Measurements from ENCODE around the gene NHLH1. TPM values are rescaled to one million over a fixed set of nuclear protein-coding genes. Genes with fewer than 3 reads are reported as not detected.

NHLH1 gene
- polyA plus RNA-seq, 3 donors from 2014 or later, result not detected

GRCh38 chr1:160362168-160362957, 4.5 kb upstream of the NHLH1 start:
- Mint-ChIP-seq H3K36me3 (peaks cover 3 to 24% (median 16%) of the 10 kb centered on the region in 3 donors), H3K27ac (peak overlapping the region in 2 of 6 donors; percentile 8 to 55), H3K9me3 (no peaks in the 10 kb centered on the region), H3K27me3 (ENCODE audit: low read depth in 3 of 3) (no peaks in the 10 kb centered on the region), H3K4me3 (no peak overlapping the region), H3K4me1 (no peaks in the 10 kb centered on the region)
- no peak for DNase-seq

- H3K27ac Mint-ChIP-seq, result peak overlapping the region in 1 of 6 donors; percentile 55
- no peaks in the 10 kb centered on the region for H3K4me1 Mint-ChIP-seq
- H3K4me3 Mint-ChIP-seq, result no peak overlapping the region
These were observed 3.9 kb upstream of the NHLH1 start for GRCh38 chr1:160363010-160363409.

GRCh38 chr1:160363951-160364735, 2.7 kb upstream of the NHLH1 start:
- Mint-ChIP-seq H3K27ac (peak overlapping the region in 2 of 6 donors; percentile 51 to 73), H3K4me3 (no peak overlapping the region)

More at GRCh38 chr1:160363010-160363409, 3.9 kb upstream of the NHLH1 start:
- H3K9me3 Mint-ChIP-seq, result no peaks in the 10 kb centered on the region
- H3K36me3 Mint-ChIP-seq, result peaks cover 3 to 19% (median 15%) of the 10 kb centered on the region in 3 donors
- no peak for DNase-seq
- H3K27me3 Mint-ChIP-seq (ENCODE audit: low read depth in 3 of 3), result no peaks in the 10 kb centered on the region

GRCh38 chr1:160365325-160365724, 1.5 kb upstream of the NHLH1 start:
- no peak overlapping the region for H3K27ac Mint-ChIP-seq
- DNase-seq, result no peak
- no peaks in the 10 kb centered on the region for H3K9me3 Mint-ChIP-seq
- no peaks in the 10 kb centered on the region for H3K4me1 Mint-ChIP-seq
- no peak overlapping the region for H3K4me3 Mint-ChIP-seq
- H3K27me3 Mint-ChIP-seq (ENCODE audit: low read depth in 3 of 3), result peaks cover 0 to 4% (median 0%) of the 10 kb centered on the region in 3 donors
- peaks cover 3 to 9% (median 5%) of the 10 kb centered on the region in 3 donors for H3K36me3 Mint-ChIP-seq

More at GRCh38 chr1:160363951-160364735, 2.7 kb upstream of the NHLH1 start:
- H3K4me1 Mint-ChIP-seq, result no peaks in the 10 kb centered on the region
- peaks cover 3 to 10% (median 5%) of the 10 kb centered on the region in 3 donors for H3K36me3 Mint-ChIP-seq
- H3K27me3 Mint-ChIP-seq (ENCODE audit: low read depth in 3 of 3), result no peaks in the 10 kb centered on the region
- DNase-seq, result no peak
- no peaks in the 10 kb centered on the region for H3K9me3 Mint-ChIP-seq

GRCh38 chr1:160367516-160367900, 637 bp downstream of the NHLH1 start:
- H3K36me3 Mint-ChIP-seq, result no peaks in the 10 kb centered on the region
- no peak overlapping the region for H3K4me3 Mint-ChIP-seq
- no peak for DNase-seq
- peak overlapping the region in 1 of 6 donors; percentile 44 for H3K27ac Mint-ChIP-seq
- H3K4me1 Mint-ChIP-seq, result no peaks in the 10 kb centered on the region
- peaks cover 0 to 4% (median 4%) of the 10 kb centered on the region in 3 donors for H3K27me3 Mint-ChIP-seq (ENCODE audit: low read depth in 3 of 3)
- no peaks in the 10 kb centered on the region for H3K9me3 Mint-ChIP-seq

GRCh38 chr1:160367934-160368923, 1.4 kb downstream of the NHLH1 start:
- Mint-ChIP-seq H3K9me3 (no peaks in the 10 kb centered on the region), H3K27ac (peak overlapping the region in 2 of 6 donors; percentile 5 to 44), H3K27me3 (ENCODE audit: low read depth in 3 of 3) (peaks cover 0 to 4% (median 4%) of the 10 kb centered on the region in 3 donors), H3K36me3 (no peaks in the 10 kb centered on the region), H3K4me1 (no peaks in the 10 kb centered on the region), H3K4me3 (no peak overlapping the region)
- no peak for DNase-seq

- no peak for DNase-seq
- Mint-ChIP-seq H3K4me1 (no peaks in the 10 kb centered on the region), H3K27ac (no peak overlapping the region), H3K4me3 (no peak overlapping the region), H3K27me3 (ENCODE audit: low read depth in 3 of 3) (peaks cover 0 to 4% (median 4%) of the 10 kb centered on the region in 3 donors), H3K36me3 (no peaks in the 10 kb centered on the region), H3K9me3 (no peaks in the 10 kb centered on the region)
These were observed 2.2 kb downstream of the NHLH1 start for GRCh38 chr1:160369087-160369486.

GRCh38 chr1:160370561-160371345, 3.9 kb downstream of the NHLH1 start:
- peaks cover 5 to 6% of the 10 kb centered on the region in 2 donors for H3K4me1 Mint-ChIP-seq
- no peaks in the 10 kb centered on the region for H3K9me3 Mint-ChIP-seq
- H3K4me3 Mint-ChIP-seq, result no peak overlapping the region
- peaks cover 2 to 4% (median 4%) of the 10 kb centered on the region in 3 donors for H3K27me3 Mint-ChIP-seq (ENCODE audit: low read depth in 3 of 3)
- no peaks in the 10 kb centered on the region for H3K36me3 Mint-ChIP-seq
- no peak overlapping the region for H3K27ac Mint-ChIP-seq
- DNase-seq, result no peak

GRCh38 chr1:160371346-160371631, 4.4 kb downstream of the NHLH1 start:
- Mint-ChIP-seq H3K4me1 (peaks cover 10 to 11% of the 10 kb centered on the region in 2 donors), H3K9me3 (no peaks in the 10 kb centered on the region), H3K4me3 (no peak overlapping the region), H3K27ac (no peak overlapping the region), H3K36me3 (no peaks in the 10 kb centered on the region), H3K27me3 (ENCODE audit: low read depth in 3 of 3) (peaks cover 2 to 4% (median 4%) of the 10 kb centered on the region in 3 donors)
- no peak for DNase-seq

GRCh38 chr1:160371756-160372155, 4.9 kb downstream of the NHLH1 start:
- Mint-ChIP-seq H3K4me3 (no peak overlapping the region), H3K4me1 (peaks cover 15% of the 10 kb centered on the region in 2 donors), H3K27me3 (ENCODE audit: low read depth in 3 of 3) (peaks cover 4% of the 10 kb centered on the region in 3 donors), H3K27ac (no peak overlapping the region), H3K36me3 (no peaks in the 10 kb centered on the region), H3K9me3 (no peaks in the 10 kb centered on the region)
- no peak for DNase-seq

- peaks cover 4 to 5% (median 4%) of the 10 kb centered on the region in 3 donors for H3K27me3 Mint-ChIP-seq (ENCODE audit: low read depth in 3 of 3)
- no peak overlapping the region for H3K4me3 Mint-ChIP-seq
- H3K36me3 Mint-ChIP-seq, result no peaks in the 10 kb centered on the region
- H3K4me1 Mint-ChIP-seq, result peaks cover 15% of the 10 kb centered on the region in 2 donors
- no peak for DNase-seq
- no peaks in the 10 kb centered on the region for H3K9me3 Mint-ChIP-seq
- H3K27ac Mint-ChIP-seq, result peak overlapping the region in 1 of 6 donors; percentile 42
These were observed 6.8 kb downstream of the NHLH1 start for GRCh38 chr1:160373696-160374095.

GRCh38 chr1:160374306-160375110, 7.6 kb downstream of the NHLH1 start:
- peaks cover 15% of the 10 kb centered on the region in 2 donors for H3K4me1 Mint-ChIP-seq
- peaks cover 4 to 5% (median 4%) of the 10 kb centered on the region in 3 donors for H3K27me3 Mint-ChIP-seq (ENCODE audit: low read depth in 3 of 3)
- H3K4me3 Mint-ChIP-seq, result no peak overlapping the region
- H3K27ac Mint-ChIP-seq, result peak overlapping the region in 1 of 6 donors; percentile 49
- no peaks in the 10 kb centered on the region for H3K9me3 Mint-ChIP-seq
- no peak for DNase-seq
- H3K36me3 Mint-ChIP-seq, result no peaks in the 10 kb centered on the region

Data from immature natural killer cell (primary cell).